MM.1S (cell line): Measurements from ENCODE around the gene FMN1.

Experiments
- DNase-seq: peaks from one replicate; pipeline ENCODE4 v3.0.0-alpha.2; 2015
- H2AFZ ChIP-seq: fragments of 300-600 bp; sonication (generic); 2 replicates; pipeline ENCODE4 v1.6.0; 2016; ENCODE audit warnings: antibody characterized with exemption, low read length
- H3F3A ChIP-seq: fragments of 300-600 bp; sonication (generic); 2 replicates; pipeline ENCODE4 v1.6.1; 2016; ENCODE audit warnings: mild to moderate bottlenecking, antibody characterized with exemption, low read length, moderate library complexity, mixed read lengths; ENCODE audit not compliant: insufficient read depth
- H3K27ac ChIP-seq: fragments of 300-600 bp; sonication (generic); 2 replicates; pipeline ENCODE4 v1.5.1; 2016; ENCODE audit warnings: mild to moderate bottlenecking, low read length
- H3K27me3 ChIP-seq: fragments of 300-600 bp; sonication (generic); replicated peaks from 2 replicates; pipeline ENCODE4 v1.6.0; 2016; ENCODE audit warnings: low read length; ENCODE audit not compliant: insufficient read depth
- H3K36me3 ChIP-seq: fragments of 300-600 bp; sonication (generic); replicated peaks from 2 replicates; pipeline ENCODE4 v1.6.1; 2016; ENCODE audit warnings: mild to moderate bottlenecking, low read length, mixed read lengths; ENCODE audit not compliant: insufficient read depth
- H3K4me1 ChIP-seq: fragments of 300-600 bp; sonication (generic); 2 replicates; pipeline ENCODE4 v1.6.1; 2016; ENCODE audit warnings: low read length, mixed read lengths
- H3K4me2 ChIP-seq: fragments of 300-600 bp; sonication (generic); 2 replicates; pipeline ENCODE4 v1.6.0; 2016; ENCODE audit warnings: low read depth, low read length
- H3K4me3 ChIP-seq: fragments of 300-600 bp; sonication (generic); 2 replicates; pipeline ENCODE4 v1.5.1; 2016; ENCODE audit warnings: low read length, mixed read lengths
- H3K79me2 ChIP-seq: fragments of 300-600 bp; sonication (generic); 2 replicates; pipeline ENCODE4 v1.6.1; 2016; ENCODE audit warnings: mixed run types, low read length, mixed read lengths
- H3K9ac ChIP-seq: fragments of 300-600 bp; sonication (generic); 2 replicates; pipeline ENCODE4 v1.6.1; 2016; ENCODE audit warnings: low read length, mixed read lengths
- H3K9me2 ChIP-seq: fragments of 300-600 bp; sonication (generic); replicated peaks from 2 replicates; pipeline ENCODE4 v1.6.1; 2016; ENCODE audit warnings: mild to moderate bottlenecking, low read length, mixed read lengths; ENCODE audit not compliant: insufficient read depth
- H3K9me3 ChIP-seq: fragments of 300-600 bp; sonication (generic); replicated peaks from 2 replicates; pipeline ENCODE4 v1.6.1; 2016; ENCODE audit warnings: mild to moderate bottlenecking, low read length, mixed read lengths; ENCODE audit not compliant: insufficient read depth
- H4K20me1 ChIP-seq: fragments of 300-600 bp; sonication (generic); 2 replicates; pipeline ENCODE4 v1.6.1; 2016; ENCODE audit warnings: mild to moderate bottlenecking, low read length, moderate library complexity, mixed read lengths; ENCODE audit not compliant: insufficient read depth
- EZH2 ChIP-seq: fragments of 300-600 bp; sonication (generic); optimal IDR thresholded peaks from 2 replicates; pipeline ENCODE3; 2017; ENCODE audit warnings: low read depth, mild to moderate bottlenecking, antibody characterized with exemption, low read length, mixed read lengths
- EZH2phosphoT487 ChIP-seq: fragments of 300-600 bp; sonication (generic); IDR thresholded peaks from 2 replicates; pipeline ENCODE4 v1.6.1; 2018; ENCODE audit warnings: antibody characterized with exemption, low read length
- TF ChIP-seq, protein P1 (sequence below): fragments of 300-600 bp; sonication (generic); IDR thresholded peaks from 2 replicates; pipeline ENCODE4 v1.5.1; 2016; ENCODE audit warnings: antibody characterized with exemption, low read length, mixed read lengths

FMN1 gene

GRCh38 chr15:32838820-32839219 is 355.7 kb downstream of the FMN1 start:
- Histone ChIP-seq H3K36me3 (no peaks in the 10 kb centered on the region), H3K9me2 (no peaks in the 10 kb centered on the region), H3K4me1 (no peaks in the 10 kb centered on the region), H3K4me3 (no peak overlapping the region), H3K27ac (no peak overlapping the region), H3K4me2 (no peak overlapping the region), H2AFZ (no peak overlapping the region), H3K27me3 (no peaks in the 10 kb centered on the region), H3K9ac (no peak overlapping the region), H4K20me1 (no peaks in the 10 kb centered on the region), H3K9me3 (no peaks in the 10 kb centered on the region), H3K79me2 (no peaks in the 10 kb centered on the region), H3F3A (no peaks in the 10 kb centered on the region)
- TF ChIP-seq EZH2phosphoT487, result no peak
- TF ChIP-seq, protein P1, sequence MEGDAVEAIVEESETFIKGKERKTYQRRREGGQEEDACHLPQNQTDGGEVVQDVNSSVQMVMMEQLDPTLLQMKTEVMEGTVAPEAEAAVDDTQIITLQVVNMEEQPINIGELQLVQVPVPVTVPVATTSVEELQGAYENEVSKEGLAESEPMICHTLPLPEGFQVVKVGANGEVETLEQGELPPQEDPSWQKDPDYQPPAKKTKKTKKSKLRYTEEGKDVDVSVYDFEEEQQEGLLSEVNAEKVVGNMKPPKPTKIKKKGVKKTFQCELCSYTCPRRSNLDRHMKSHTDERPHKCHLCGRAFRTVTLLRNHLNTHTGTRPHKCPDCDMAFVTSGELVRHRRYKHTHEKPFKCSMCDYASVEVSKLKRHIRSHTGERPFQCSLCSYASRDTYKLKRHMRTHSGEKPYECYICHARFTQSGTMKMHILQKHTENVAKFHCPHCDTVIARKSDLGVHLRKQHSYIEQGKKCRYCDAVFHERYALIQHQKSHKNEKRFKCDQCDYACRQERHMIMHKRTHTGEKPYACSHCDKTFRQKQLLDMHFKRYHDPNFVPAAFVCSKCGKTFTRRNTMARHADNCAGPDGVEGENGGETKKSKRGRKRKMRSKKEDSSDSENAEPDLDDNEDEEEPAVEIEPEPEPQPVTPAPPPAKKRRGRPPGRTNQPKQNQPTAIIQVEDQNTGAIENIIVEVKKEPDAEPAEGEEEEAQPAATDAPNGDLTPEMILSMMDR, result no peak
- TF ChIP-seq EZH2, result no peak
- no peak for DNase-seq

- Histone ChIP-seq H4K20me1 (no peaks in the 10 kb centered on the region), H3K4me1 (no peaks in the 10 kb centered on the region), H3K4me3 (no peak overlapping the region), H3K9me2 (no peaks in the 10 kb centered on the region), H3F3A (no peaks in the 10 kb centered on the region), H3K79me2 (no peaks in the 10 kb centered on the region), H3K9me3 (no peaks in the 10 kb centered on the region), H3K9ac (no peak overlapping the region), H3K27ac (no peak overlapping the region), H3K36me3 (no peaks in the 10 kb centered on the region), H2AFZ (no peak overlapping the region), H3K27me3 (no peaks in the 10 kb centered on the region), H3K4me2 (no peak overlapping the region)
- TF ChIP-seq, protein P1, result no peak
- no peak for TF ChIP-seq EZH2
- TF ChIP-seq EZH2phosphoT487, result no peak
- no peak for DNase-seq
Observed at GRCh38 chr15:32838338-32838737, 356.2 kb downstream of the FMN1 start.

- no peak overlapping the region for H3K27ac ChIP-seq
- no peaks in the 10 kb centered on the region for H3K79me2 ChIP-seq
- no peaks in the 10 kb centered on the region for H3K36me3 ChIP-seq
- no peaks in the 10 kb centered on the region for H3F3A ChIP-seq
- H3K9me2 ChIP-seq, result no peaks in the 10 kb centered on the region
- no peaks in the 10 kb centered on the region for H4K20me1 ChIP-seq
- no peak overlapping the region for H3K9ac ChIP-seq
- no peak for DNase-seq
- H3K27me3 ChIP-seq, result no peaks in the 10 kb centered on the region
- no peak overlapping the region for H3K4me3 ChIP-seq
- H2AFZ ChIP-seq, result no peak overlapping the region
- no peaks in the 10 kb centered on the region for H3K9me3 ChIP-seq
- no peak overlapping the region for H3K4me2 ChIP-seq
- no peaks in the 10 kb centered on the region for H3K4me1 ChIP-seq
- TF ChIP-seq, protein P1, result no peak
- TF ChIP-seq EZH2phosphoT487 (no peak), EZH2 (no peak)
Observed at GRCh38 chr15:32837935-32838334, 356.6 kb downstream of the FMN1 start.
